ES-I3 (cell line): ENCODE results near the gene SLC25A31.

Experiments
- H3K36me3 ChIP-seq: 2 replicates; pipeline ENCODE4 v1.6.1; 2013; ENCODE audit warnings: mild to moderate bottlenecking, low read length, control low read depth, moderate library complexity; ENCODE audit not compliant: insufficient read depth
- H3K4me1 ChIP-seq: 2 replicates; pipeline ENCODE4 v1.6.1; 2013; ENCODE audit warnings: mild to moderate bottlenecking, control low read depth, low read length; ENCODE audit not compliant: insufficient read depth
- H3K9ac ChIP-seq: 2 replicates; pipeline ENCODE4 v1.6.1; 2013; ENCODE audit warnings: low read depth, mild to moderate bottlenecking, low read length, moderate library complexity
- H3K9me3 ChIP-seq: 2 replicates; pipeline ENCODE4 v1.6.1; 2013; ENCODE audit warnings: mild to moderate bottlenecking, low read length, moderate library complexity; ENCODE audit not compliant: control insufficient read depth, insufficient read depth

The SLC25A31 gene

DNA sequence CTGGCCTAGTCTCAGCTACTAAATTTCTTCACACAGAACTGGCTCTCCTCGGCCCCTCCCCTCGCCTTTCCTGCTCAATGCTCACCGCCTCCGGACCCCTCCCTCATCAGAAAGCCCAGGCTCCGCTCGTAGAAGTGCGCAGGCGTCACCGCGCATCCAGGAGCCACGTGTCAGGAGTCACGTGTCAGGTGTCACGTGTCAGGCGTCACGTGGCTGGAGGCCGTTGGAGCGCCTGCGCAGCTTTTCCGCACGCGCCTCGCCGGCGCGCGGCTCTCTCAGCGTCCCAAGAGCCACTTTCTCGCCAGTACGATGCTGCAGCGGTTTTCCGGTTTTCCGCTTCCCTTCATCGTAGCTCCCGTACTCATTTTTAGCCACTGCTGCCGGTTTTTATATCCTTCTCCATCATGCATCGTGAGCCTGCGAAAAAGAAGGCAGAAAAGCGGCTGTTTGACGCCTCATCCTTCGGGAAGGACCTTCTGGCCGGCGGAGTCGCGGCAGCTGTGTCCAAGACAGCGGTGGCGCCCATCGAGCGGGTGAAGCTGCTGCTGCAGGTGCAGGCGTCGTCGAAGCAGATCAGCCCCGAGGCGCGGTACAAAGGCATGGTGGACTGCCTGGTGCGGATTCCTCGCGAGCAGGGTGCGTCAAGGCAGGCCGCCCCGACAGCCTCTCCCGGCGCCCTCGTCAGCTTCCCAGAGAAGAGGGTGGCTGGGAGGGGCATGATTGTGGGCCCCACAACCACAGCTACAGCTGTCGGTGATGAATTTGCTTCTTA lies at the start of gene SLC25A31:
SLC25A31 (plus strand) TSS at position 259 of the 772 bp plus-strand sequence; CDS start at position 405, 146 bp downstream.
- Histone ChIP-seq H3K9me3 (no peaks in the 10 kb centered on the region), H3K9ac (no peak within 1 kb of the TSS), H3K36me3 (no peaks in the 10 kb centered on the region), H3K4me1 (no peaks in the 10 kb centered on the region)

- Histone ChIP-seq H3K4me1 (no peaks in the 10 kb centered on the region), H3K9ac (no peak overlapping the region), H3K36me3 (no peaks in the 10 kb centered on the region)
Measured at GRCh38 chr4:127685292-127685691, 44.9 kb upstream of the SLC25A31 start.

GRCh38 chr4:127686658-127687057 lies 43.5 kb upstream of the SLC25A31 start:
- Histone ChIP-seq H3K9ac (no peak overlapping the region), H3K4me1 (no peaks in the 10 kb centered on the region), H3K9me3 (no peaks in the 10 kb centered on the region), H3K36me3 (no peaks in the 10 kb centered on the region)

More at GRCh38 chr4:127685292-127685691, 44.9 kb upstream of the SLC25A31 start:
- no peaks in the 10 kb centered on the region for H3K9me3 ChIP-seq

GRCh38 chr4:127687580-127687979 lies 42.6 kb upstream of the SLC25A31 start:
- no peaks in the 10 kb centered on the region for H3K36me3 ChIP-seq
- no peaks in the 10 kb centered on the region for H3K9me3 ChIP-seq
- no peak overlapping the region for H3K9ac ChIP-seq
- no peaks in the 10 kb centered on the region for H3K4me1 ChIP-seq

GRCh38 chr4:127698789-127699200 lies 31.4 kb upstream of the SLC25A31 start:
- no peak overlapping the region for H3K9ac ChIP-seq
- no peaks in the 10 kb centered on the region; the same call in none of the 2 replicates for H3K9me3 ChIP-seq
- H3K4me1 ChIP-seq = no peaks in the 10 kb centered on the region
- no peaks in the 10 kb centered on the region for H3K36me3 ChIP-seq

DNA sequence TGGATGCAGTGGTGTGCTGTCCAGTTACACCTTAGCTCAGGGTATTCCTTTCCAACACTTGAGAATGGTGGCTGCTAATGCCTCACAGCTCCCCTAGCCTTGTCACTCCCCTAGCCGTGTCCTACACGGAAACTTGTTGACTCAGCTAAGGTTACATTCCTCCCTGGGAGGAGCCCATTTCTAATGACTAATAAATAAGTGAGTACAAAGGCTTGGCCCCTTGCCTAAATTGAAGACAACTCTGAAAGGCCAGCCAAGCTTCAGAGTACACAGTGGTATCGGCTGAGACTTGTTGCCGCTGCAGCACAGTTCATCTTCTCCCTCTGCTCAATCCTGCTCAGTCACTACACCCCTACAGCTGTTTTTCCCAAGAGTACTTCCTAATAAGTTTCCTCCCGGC lies 21.2 kb upstream of the SLC25A31 start:
- H3K9me3 ChIP-seq = no peaks in the 10 kb centered on the region
- no peak overlapping the region for H3K9ac ChIP-seq
- peaks cover 4% of the 10 kb centered on the region; the same call in 1 of the 2 replicates for H3K36me3 ChIP-seq
- no peaks in the 10 kb centered on the region; the same call in 1 of the 2 replicates for H3K4me1 ChIP-seq

DNA sequence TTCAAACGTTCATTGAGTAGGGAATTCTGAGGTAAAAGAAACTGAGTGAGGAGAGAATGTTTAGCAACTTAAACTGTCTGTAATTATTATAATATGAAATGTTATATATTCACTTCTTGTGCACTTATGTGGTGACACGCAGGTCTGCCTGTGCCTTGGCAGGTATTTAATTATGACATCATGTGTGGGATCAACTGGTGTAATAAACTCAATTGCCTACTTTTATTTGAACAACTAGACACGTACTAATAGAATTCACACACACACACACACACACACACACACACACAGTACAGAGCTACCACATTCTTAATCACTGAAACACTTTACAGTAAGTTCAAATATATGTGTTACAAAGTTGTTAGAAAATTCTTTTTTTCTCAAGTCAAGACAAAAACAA lies 20.7 kb upstream of the SLC25A31 start:
- Histone ChIP-seq H3K9ac (no peak overlapping the region), H3K9me3 (no peaks in the 10 kb centered on the region), H3K4me1 (no peaks in the 10 kb centered on the region; the same call in 1 of the 2 replicates), H3K36me3 (peaks cover 4% of the 10 kb centered on the region; the same call in 1 of the 2 replicates)

- no peaks in the 10 kb centered on the region for H3K4me1 ChIP-seq
Measured at GRCh38 chr4:127731406-127731805, 1.2 kb downstream of the SLC25A31 start.

DNA sequence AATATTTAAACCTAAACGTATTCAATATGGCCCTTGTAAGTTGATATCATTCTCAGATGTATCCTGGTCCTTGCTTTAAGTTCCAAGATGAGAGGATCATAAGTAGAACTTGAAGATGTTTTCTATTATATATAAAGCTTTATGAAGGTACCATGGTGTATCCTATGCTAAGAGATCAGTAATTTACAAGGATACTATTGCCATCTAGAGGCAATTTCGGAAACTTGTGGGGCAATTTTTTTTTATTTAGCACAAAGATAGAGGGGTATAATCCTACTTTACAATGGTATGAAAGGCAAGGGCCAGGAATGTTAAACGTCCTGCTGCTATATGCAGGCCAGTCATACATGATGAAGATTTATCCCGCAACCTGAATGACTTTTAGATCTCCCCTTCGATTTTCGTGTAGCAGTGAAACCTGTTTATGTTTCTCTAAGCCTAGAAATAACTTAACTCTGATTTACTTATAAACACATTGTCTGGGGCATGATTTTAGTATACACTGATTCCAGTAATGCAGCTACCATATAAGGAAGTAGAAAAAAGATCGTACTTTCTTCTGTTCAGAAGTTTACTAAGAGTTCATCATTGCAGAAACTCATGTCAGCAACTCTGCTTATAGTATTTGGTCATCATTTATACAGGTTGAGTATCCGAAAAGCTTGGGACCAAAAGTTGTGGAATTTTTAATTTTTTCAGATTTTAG lies 2.6 kb downstream of the SLC25A31 start:
- Histone ChIP-seq H3K9ac (no peak overlapping the region), H3K9me3 (no peaks in the 10 kb centered on the region), H3K4me1 (no peaks in the 10 kb centered on the region), H3K36me3 (no peaks in the 10 kb centered on the region)

More at GRCh38 chr4:127731406-127731805, 1.2 kb downstream of the SLC25A31 start:
- H3K9ac ChIP-seq = no peak overlapping the region
- no peaks in the 10 kb centered on the region for H3K9me3 ChIP-seq
- no peaks in the 10 kb centered on the region for H3K36me3 ChIP-seq

DNA sequence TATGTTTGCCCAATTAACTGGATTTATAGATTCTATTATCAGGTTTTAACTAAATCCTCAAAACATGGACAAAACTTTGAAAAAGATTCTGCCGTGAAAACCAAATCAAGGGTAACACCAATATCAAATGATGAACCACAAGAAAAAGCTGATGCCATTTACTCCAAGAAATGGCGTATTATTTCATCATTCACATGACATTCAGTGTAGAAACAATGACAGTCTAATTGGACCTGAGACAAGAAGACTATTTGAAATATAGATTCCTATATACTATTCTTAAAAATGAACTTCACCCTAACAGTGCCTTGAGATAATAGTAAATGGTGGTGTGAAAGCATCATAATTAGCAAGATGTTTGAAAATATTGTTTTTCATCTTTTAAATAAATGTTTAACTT lies 4.8 kb downstream of the SLC25A31 start:
- Histone ChIP-seq H3K9me3 (no peaks in the 10 kb centered on the region), H3K9ac (no peak overlapping the region), H3K36me3 (no peaks in the 10 kb centered on the region), H3K4me1 (no peaks in the 10 kb centered on the region)

DNA sequence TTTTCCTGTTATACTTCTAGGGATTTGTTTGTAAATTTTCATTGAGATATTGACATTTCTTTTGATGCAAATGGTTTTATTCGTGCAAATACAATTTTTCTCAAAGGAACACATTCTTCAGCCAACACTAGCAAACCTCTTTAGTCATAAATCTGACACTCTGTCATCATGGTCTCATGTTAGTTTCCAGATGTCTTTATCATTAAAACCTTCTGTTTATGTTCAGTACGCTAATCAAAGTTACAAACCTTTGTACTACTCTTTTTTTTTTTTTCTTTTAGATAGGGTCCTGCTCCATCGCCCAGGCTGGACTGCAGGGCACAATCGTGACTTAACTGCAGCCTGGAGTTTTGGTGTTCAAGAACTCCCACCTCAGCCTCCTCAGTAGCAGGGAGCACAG lies 7.1 kb downstream of the SLC25A31 start:
- no peaks in the 10 kb centered on the region for H3K4me1 ChIP-seq
- no peak overlapping the region for H3K9ac ChIP-seq
- H3K9me3 ChIP-seq = peaks cover 8% of the 10 kb centered on the region
- H3K36me3 ChIP-seq = no peaks in the 10 kb centered on the region

GRCh38 chr4:127741247-127741646 lies 11.0 kb downstream of the SLC25A31 start:
- Histone ChIP-seq H3K9ac (no peak overlapping the region), H3K4me1 (no peaks in the 10 kb centered on the region), H3K9me3 (peaks cover 10% of the 10 kb centered on the region), H3K36me3 (no peaks in the 10 kb centered on the region)

- Histone ChIP-seq H3K9ac (no peak overlapping the region), H3K4me1 (no peaks in the 10 kb centered on the region), H3K36me3 (no peaks in the 10 kb centered on the region), H3K9me3 (0 out of 2 replicates have a peak, but pooled peaks cover 3% of the 10 kb centered on the region)
Measured at GRCh38 chr4:127747883-127748282, 17.7 kb downstream of the SLC25A31 start.

- Histone ChIP-seq H3K9me3 (0 out of 2 replicates have a peak, but pooled peaks cover 3% of the 10 kb centered on the region), H3K36me3 (no peaks in the 10 kb centered on the region), H3K4me1 (no peaks in the 10 kb centered on the region), H3K9ac (no peak overlapping the region)
Measured at GRCh38 chr4:127748957-127749356, 18.8 kb downstream of the SLC25A31 start.

DNA sequence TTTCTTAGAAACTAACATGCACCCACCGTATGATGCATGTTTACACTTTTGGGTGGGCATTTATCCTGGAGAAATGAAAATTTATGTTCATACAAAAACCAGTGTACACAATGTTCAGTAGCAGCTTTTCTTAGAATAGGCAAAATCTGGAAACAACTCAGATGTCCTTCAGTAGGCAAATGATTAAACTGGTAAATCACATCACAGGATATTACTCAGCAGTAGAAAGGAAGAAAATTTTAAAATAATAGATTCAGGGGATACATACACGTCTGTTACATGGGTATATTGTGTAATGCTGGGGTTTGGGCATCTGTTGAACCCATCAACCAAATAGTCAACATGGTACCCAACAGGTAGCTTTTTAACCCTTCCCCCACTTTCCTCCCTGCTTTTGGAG lies 26.7 kb downstream of the SLC25A31 start:
- H3K9me3 ChIP-seq = no peaks in the 10 kb centered on the region; the same call in 1 of the 2 replicates
- H3K36me3 ChIP-seq = no peaks in the 10 kb centered on the region
- no peaks in the 10 kb centered on the region for H3K4me1 ChIP-seq
- H3K9ac ChIP-seq = no peak overlapping the region
